ENCODE measurements around the gene PIP5K1B.

The PIP5K1B gene

GRCh38 chr9:68755051-68755450 is 50.0 kb downstream of the PIP5K1B start:
- H3K36me3 ChIP-seq (ENCODE audit: insufficient read depth, low read length), result no peaks in the 10 kb centered on the region
- no peak overlapping the region for H3K9ac ChIP-seq (ENCODE audit: low read depth, low read length)
- H3K9me3 ChIP-seq (ENCODE audit: control insufficient read depth, insufficient read depth, low read length), result no peaks in the 10 kb centered on the region; the same call in 1 of the 2 replicates
- H3K4me1 ChIP-seq (ENCODE audit: insufficient read depth, low read length), result peaks cover 12% of the 10 kb centered on the region

- Histone ChIP-seq H3K36me3 (ENCODE audit: insufficient read depth, low read length) (no peaks in the 10 kb centered on the region), H3K4me1 (ENCODE audit: insufficient read depth, low read length) (peaks cover 7% of the 10 kb centered on the region), H3K9ac (ENCODE audit: low read depth, low read length) (no peak overlapping the region), H3K9me3 (ENCODE audit: control insufficient read depth, insufficient read depth, low read length) (no peaks in the 10 kb centered on the region; the same call in 1 of the 2 replicates)
These were observed 50.7 kb downstream of the PIP5K1B start for GRCh38 chr9:68755752-68756151.

GRCh38 chr9:68759981-68760673 is 55.1 kb downstream of the PIP5K1B start:
- Histone ChIP-seq H3K4me1 (ENCODE audit: insufficient read depth, low read length) (no peaks in the 10 kb centered on the region; the same call in 1 of the 2 replicates), H3K36me3 (ENCODE audit: insufficient read depth, low read length) (no peaks in the 10 kb centered on the region), H3K9ac (ENCODE audit: low read depth, low read length) (no peak overlapping the region), H3K9me3 (ENCODE audit: control insufficient read depth, insufficient read depth, low read length) (peaks cover 2% of the 10 kb centered on the region; the same call in 1 of the 2 replicates)

GRCh38 chr9:68760674-68761333 is 55.8 kb downstream of the PIP5K1B start:
- Histone ChIP-seq H3K4me1 (ENCODE audit: insufficient read depth, low read length) (no peaks in the 10 kb centered on the region; the same call in 1 of the 2 replicates), H3K9ac (ENCODE audit: low read depth, low read length) (no peak overlapping the region), H3K36me3 (ENCODE audit: insufficient read depth, low read length) (no peaks in the 10 kb centered on the region), H3K9me3 (ENCODE audit: control insufficient read depth, insufficient read depth, low read length) (peaks cover 2% of the 10 kb centered on the region; the same call in 1 of the 2 replicates)

GRCh38 chr9:68762570-68762969 is 57.5 kb downstream of the PIP5K1B start:
- H3K4me1 ChIP-seq (ENCODE audit: insufficient read depth, low read length), result no peaks in the 10 kb centered on the region
- H3K9me3 ChIP-seq (ENCODE audit: control insufficient read depth, insufficient read depth, low read length), result peaks cover 2% of the 10 kb centered on the region; the same call in 1 of the 2 replicates
- no peak overlapping the region for H3K9ac ChIP-seq (ENCODE audit: low read depth, low read length)
- H3K36me3 ChIP-seq (ENCODE audit: insufficient read depth, low read length), result no peaks in the 10 kb centered on the region

GRCh38 chr9:68763104-68763503 is 58.1 kb downstream of the PIP5K1B start:
- peaks cover 2% of the 10 kb centered on the region; the same call in 1 of the 2 replicates for H3K9me3 ChIP-seq (ENCODE audit: control insufficient read depth, insufficient read depth, low read length)
- no peak overlapping the region for H3K9ac ChIP-seq (ENCODE audit: low read depth, low read length)
- H3K36me3 ChIP-seq (ENCODE audit: insufficient read depth, low read length), result no peaks in the 10 kb centered on the region

GRCh38 chr9:68768619-68769018 is 63.6 kb downstream of the PIP5K1B start:
- Histone ChIP-seq H3K36me3 (ENCODE audit: insufficient read depth, low read length) (no peaks in the 10 kb centered on the region), H3K9me3 (ENCODE audit: control insufficient read depth, insufficient read depth, low read length) (no peaks in the 10 kb centered on the region), H3K4me1 (ENCODE audit: insufficient read depth, low read length) (no peaks in the 10 kb centered on the region), H3K9ac (ENCODE audit: low read depth, low read length) (no peak overlapping the region)

More at GRCh38 chr9:68763104-68763503, 58.1 kb downstream of the PIP5K1B start:
- H3K4me1 ChIP-seq (ENCODE audit: insufficient read depth, low read length), result no peaks in the 10 kb centered on the region

GRCh38 chr9:68769852-68770251 is 64.8 kb downstream of the PIP5K1B start:
- Histone ChIP-seq H3K9ac (ENCODE audit: low read depth, low read length) (no peak overlapping the region), H3K36me3 (ENCODE audit: insufficient read depth, low read length) (no peaks in the 10 kb centered on the region), H3K4me1 (ENCODE audit: insufficient read depth, low read length) (no peaks in the 10 kb centered on the region), H3K9me3 (ENCODE audit: control insufficient read depth, insufficient read depth, low read length) (no peaks in the 10 kb centered on the region)

- no peaks in the 10 kb centered on the region for H3K9me3 ChIP-seq (ENCODE audit: control insufficient read depth, insufficient read depth, low read length)
- no peaks in the 10 kb centered on the region for H3K4me1 ChIP-seq (ENCODE audit: insufficient read depth, low read length)
- H3K9ac ChIP-seq (ENCODE audit: low read depth, low read length), result no peak overlapping the region
- H3K36me3 ChIP-seq (ENCODE audit: insufficient read depth, low read length), result no peaks in the 10 kb centered on the region
These were observed 66.3 kb downstream of the PIP5K1B start for GRCh38 chr9:68771376-68771775.

GRCh38 chr9:68775003-68775730 is 70.1 kb downstream of the PIP5K1B start:
- Histone ChIP-seq H3K36me3 (ENCODE audit: insufficient read depth, low read length) (no peaks in the 10 kb centered on the region), H3K4me1 (ENCODE audit: insufficient read depth, low read length) (no peaks in the 10 kb centered on the region), H3K9me3 (ENCODE audit: control insufficient read depth, insufficient read depth, low read length) (no peaks in the 10 kb centered on the region), H3K9ac (ENCODE audit: low read depth, low read length) (no peak overlapping the region)

GRCh38 chr9:68777070-68777763 is 72.2 kb downstream of the PIP5K1B start:
- Histone ChIP-seq H3K9ac (ENCODE audit: low read depth, low read length) (no peak overlapping the region), H3K9me3 (ENCODE audit: control insufficient read depth, insufficient read depth, low read length) (no peaks in the 10 kb centered on the region), H3K4me1 (ENCODE audit: insufficient read depth, low read length) (peaks cover 5% of the 10 kb centered on the region; the same call in 1 of the 2 replicates), H3K36me3 (ENCODE audit: insufficient read depth, low read length) (no peaks in the 10 kb centered on the region)

- Histone ChIP-seq H3K4me1 (ENCODE audit: insufficient read depth, low read length) (peaks cover 15% of the 10 kb centered on the region; the same call in 1 of the 2 replicates), H3K9me3 (ENCODE audit: control insufficient read depth, insufficient read depth, low read length) (no peaks in the 10 kb centered on the region), H3K9ac (ENCODE audit: low read depth, low read length) (no peak overlapping the region), H3K36me3 (ENCODE audit: insufficient read depth, low read length) (no peaks in the 10 kb centered on the region; the same call in 1 of the 2 replicates)
These were observed 73.6 kb downstream of the PIP5K1B start for GRCh38 chr9:68778635-68779034.

- Histone ChIP-seq H3K9ac (ENCODE audit: low read depth, low read length) (peak overlapping the region; percentile 91), H3K4me1 (ENCODE audit: insufficient read depth, low read length) (peaks cover 16% of the 10 kb centered on the region; the same call in 1 of the 2 replicates)
These were observed 74.7 kb downstream of the PIP5K1B start for GRCh38 chr9:68779558-68780379.

More at GRCh38 chr9:68779558-68780379, 74.7 kb downstream of the PIP5K1B start:
- Histone ChIP-seq H3K9me3 (ENCODE audit: control insufficient read depth, insufficient read depth, low read length) (no peaks in the 10 kb centered on the region), H3K36me3 (ENCODE audit: insufficient read depth, low read length) (no peaks in the 10 kb centered on the region; the same call in 1 of the 2 replicates)

All from ES-I3 (cell line).